Ovary (tissue), 9 donors: ENCODE results near the gene COL5A1. TPM values are rescaled to one million over a fixed set of nuclear protein-coding genes. Genes with fewer than 3 reads are reported as not detected.

ENCODE experiments used
- DNase-seq, 5 donors: peaks; one replicate each; pipeline ENCODE4 v3.0.0-alpha.2; 2019 to 2020
- H3K27ac ChIP-seq, 2 donors: fragments of 200-600 bp; one replicate each; pipeline versions ENCODE4 v1.5.1 to v1.8.0; 2019 to 2022
- H3K27me3 ChIP-seq: fragments of 200-600 bp; one replicate; pipeline ENCODE4 v1.8.0; 2022
- H3K36me3 ChIP-seq: fragments of 200-600 bp; sonication (generic); one replicate; pipeline ENCODE4 v1.5.1; 2019
- H3K4me1 ChIP-seq: one replicate; pipeline ENCODE4 v1.8.1; 2013; ENCODE audit warnings: mild to moderate bottlenecking, moderate library complexity; ENCODE audit not compliant: insufficient read depth
- H3K4me3 ChIP-seq: fragments of 200-600 bp; sonication (generic); one replicate; pipeline ENCODE4 v1.5.1; 2017
- H3K9me3 ChIP-seq, 2 donors: fragments of 200-600 bp in 1 of 2; sonication (generic) in 1 of 2; one replicate each; pipeline versions ENCODE4 v1.5.1 to v1.8.1; 2013 to 2019; ENCODE audit warnings: mild to moderate bottlenecking in 1 of 2, moderate library complexity in 1 of 2
- CTCF ChIP-seq, 3 donors: fragments of 450-650 bp in 2 of 3; fragments of 200-600 bp in 1 of 3; IDR thresholded peaks; one replicate each; pipeline versions ENCODE4 v1.5.1 to v1.8.0; 2016 to 2022; ENCODE audit warnings: antibody characterized with exemption in 3 of 3, mild to moderate bottlenecking in 1 of 3
- EP300 ChIP-seq: sonication (generic); formaldehyde crosslinking; IDR thresholded peaks from one replicate; pipeline ENCODE4 v1.6.1; 2017; ENCODE audit warnings: antibody characterized with exemption
- POLR2A ChIP-seq: fragments of 450-650 bp; IDR thresholded peaks from one replicate; pipeline ENCODE4 v1.6.1; 2017; ENCODE audit warnings: antibody characterized with exemption, mild to moderate bottlenecking, moderate library complexity
- WGBS, 3 donors: extraction: QIAGEN DNeasy Blood & Tissue Kit in 1 of 3; methylation state at CpG; one replicate each; pipeline versions ENCODE4 v1.1.5 to v1.1.7; 2013 to 2017; 5-methylcytosine and 5-hydroxymethylcytosine counted together
- intact Hi-C, 4 donors: fragments of 100-400 bp; cut with DNase I; formaldehyde crosslinking; loops; one replicate each; pipeline versions ENCODE4 v1.11.0 to v1.15.1; 2022 to 2023
- polyA plus RNA-seq, 2 donors: library from polyadenylated mRNA; stranded (reverse); fragments of 200-250 nt in 1 of 2; fragments of 350-450 nt in 1 of 2; fragmentation: Illumina TruSeq in 1 of 2; extraction: RNeasy Lipid Tissue Mini Kit (QIAGEN cat#74804) in 1 of 2; gene quantifications; one replicate each; pipeline ENCODE4 v1.2.3, GENCODE V29; 2013 to 2014
- total RNA-seq, 7 donors: library from RNA; depleted of rRNA in 2 of 7; stranded (reverse); fragments of >200 nt in 2 of 7; fragmentation: NEBNext Ultra II Directional in 3 of 7; extraction: Animal tissue kit (Norgen Biotek cat#: 25700) in 3 of 7; gene quantifications; one replicate each; pipeline versions ENCODE4 v1.1.0 to v1.2.4, GENCODE V29; 2016 to 2023
- donor health status: DM: no; HTN: no; CAD: no; lungs with moderate emphysema.
- donor health status: DM: no; HTN: no; CAD: no.
- donor health status: Bipolar disorder and iron deficiency.
- donor health status: DM: yes; HTN: yes; CAD: no.
- donor health status: DM: no; HTN: no; CAD: no.
- donor health status: DM: yes; HTN: yes; CAD: no.

Gene COL5A1
- total and polyA plus RNA-seq, 9 donors, result 28.1 to 117 (median 54.6) TPM

- no peaks in the 10 kb centered on the region for H3K4me1 ChIP-seq
- no peak overlapping the region for H3K4me3 ChIP-seq
- H3K27ac ChIP-seq, result no peak overlapping the region
- no peaks in the 10 kb centered on the region for H3K36me3 ChIP-seq
- peak in 3 of 5 donors; percentile 7 to 30 (median 13) for DNase-seq
- WGBS, 3 donors, result 52 to 61% (median 54%) methylated on average over 18 of the region's 18 CpGs
- TF ChIP-seq POLR2A (no peak), EP300 (no peak), CTCF (IDR thresholded peaks at IDR 0.05) (no peak)
- H3K9me3 ChIP-seq, result no peaks in the 10 kb centered on the region
- intact Hi-C loops, result no loop called here
- H3K27me3 ChIP-seq, result no peaks in the 10 kb centered on the region
These were observed 23.3 kb upstream of the COL5A1 start for GRCh38 chr9:134618163-134618832.

- TF ChIP-seq POLR2A (no peak), EP300 (no peak), CTCF (IDR thresholded peaks at IDR 0.05) (no peak)
- H3K4me1 ChIP-seq, result no peaks in the 10 kb centered on the region
- peak in 3 of 5 donors; percentile 2 to 10 (median 9) for DNase-seq
- no peaks in the 10 kb centered on the region for H3K36me3 ChIP-seq
- intact Hi-C loops, result no loop called here
- 90 to 94% (median 93%) methylated on average over 12 to 13 of the region's 13 CpGs for WGBS, 3 donors
- no peak overlapping the region for H3K4me3 ChIP-seq
- H3K27ac ChIP-seq, result no peak overlapping the region
- H3K27me3 ChIP-seq, result no peaks in the 10 kb centered on the region
- no peaks in the 10 kb centered on the region for H3K9me3 ChIP-seq
These were observed 22.7 kb upstream of the COL5A1 start for GRCh38 chr9:134618833-134619447.

- Histone ChIP-seq H3K4me3 (no peak overlapping the region), H3K4me1 (no peaks in the 10 kb centered on the region), H3K27ac (no peak overlapping the region), H3K36me3 (no peaks in the 10 kb centered on the region), H3K27me3 (no peaks in the 10 kb centered on the region), H3K9me3 (no peaks in the 10 kb centered on the region)
- intact Hi-C loops, result no loop called here
- TF ChIP-seq EP300 (no peak), CTCF (IDR thresholded peaks at IDR 0.05) (no peak), POLR2A (no peak)
- 90 to 93% (median 92%) methylated on average over 7 of the region's 7 CpGs for WGBS, 3 donors
- peak in 2 of 5 donors; percentile 2 to 9 for DNase-seq
These were observed 22.1 kb upstream of the COL5A1 start for GRCh38 chr9:134619448-134619982.

- TF ChIP-seq POLR2A (no peak), EP300 (no peak), CTCF (IDR thresholded peaks at IDR 0.05) (no peak)
- Histone ChIP-seq H3K9me3 (no peaks in the 10 kb centered on the region), H3K27ac (no peak overlapping the region), H3K27me3 (no peaks in the 10 kb centered on the region), H3K4me3 (no peak overlapping the region), H3K36me3 (no peaks in the 10 kb centered on the region), H3K4me1 (no peaks in the 10 kb centered on the region)
- WGBS, 3 donors, result 79 to 92% (median 91%) methylated on average over 15 to 19 of the region's 19 CpGs
- intact Hi-C loops, result no loop called here
- peak; percentile 4 to 26 (median 10) for DNase-seq
These were observed 21.5 kb upstream of the COL5A1 start for GRCh38 chr9:134619983-134620661.
